Kidney (tissue), 14 donors: Measurements from ENCODE around the gene KIAA2012. TPM values are rescaled to one million over a fixed set of nuclear protein-coding genes. Genes with fewer than 3 reads are reported as not detected.

ENCODE experiments used
- DNase-seq, 5 donors: peaks; one replicate each; pipeline ENCODE4 v3.0.0-alpha.2; 2013 to 2020
- FAIRE-seq: peaks from 2 replicates; lab custom pipeline; 2012; peaks lifted over from hg19 to GRCh38; lab: Jason Lieb, UNC
- H3K27ac ChIP-seq, 2 donors: one replicate each; pipeline ENCODE4 v1.7.0; 2013; ENCODE audit warnings: low read depth in 2 of 2, low read length in 2 of 2, inconsistent platforms in 1 of 2
- H3K27me3 ChIP-seq: one replicate; pipeline ENCODE4 v1.7.1; 2013; ENCODE audit warnings: low read length, inconsistent platforms; ENCODE audit not compliant: control insufficient read depth, insufficient read depth
- H3K36me3 ChIP-seq, 3 donors: one replicate each; pipeline versions ENCODE4 v1.7.0 to v1.7.1; 2013; ENCODE audit warnings: low read length in 3 of 3, control low read depth in 1 of 3, inconsistent platforms in 1 of 3; ENCODE audit not compliant: insufficient read depth in 3 of 3, control insufficient read depth in 2 of 3
- H3K4me1 ChIP-seq, 3 donors: one replicate each; pipeline versions ENCODE4 v1.7.0 to v1.7.1; 2013; ENCODE audit warnings: low read length in 3 of 3, inconsistent platforms in 1 of 3, low read depth in 1 of 3; ENCODE audit not compliant: control insufficient read depth in 2 of 3, insufficient read depth in 2 of 3
- H3K4me3 ChIP-seq, 3 donors: one replicate each; pipeline versions ENCODE4 v1.7.0 to v1.8.1; 2013; ENCODE audit warnings: low read length in 3 of 3, control low read depth in 1 of 3, inconsistent platforms in 1 of 3
- H3K9ac ChIP-seq, 3 donors: one replicate each; pipeline versions ENCODE4 v1.7.0 to v1.7.1; 2013; ENCODE audit warnings: low read length in 3 of 3, control low read depth in 1 of 3, inconsistent platforms in 1 of 3
- H3K9me3 ChIP-seq, 3 donors: one replicate each; pipeline versions ENCODE4 v1.7.0 to v1.7.1; 2013; ENCODE audit warnings: low read length in 3 of 3, control low read depth in 1 of 3, inconsistent platforms in 1 of 3; ENCODE audit not compliant: control insufficient read depth in 2 of 3, insufficient read depth in 1 of 3
- CTCF ChIP-seq: IDR thresholded peaks from 3 replicates; pipeline ENCODE4 v1.5.1; 2012; ENCODE audit warnings: mild to moderate bottlenecking, moderate library complexity, borderline replicate concordance; ENCODE audit not compliant: insufficient read depth; ENCODE audit errors: extremely low read depth
- intact Hi-C: fragments of 100-400 bp; cut with DNase I; formaldehyde crosslinking; loops from one replicate; pipeline ENCODE4 v1.11.1; 2022
- polyA plus RNA-seq: library from polyadenylated mRNA; stranded (reverse); fragments of 350-450 nt; fragmentation: Illumina TruSeq; extraction: RNeasy Lipid Tissue Mini Kit (QIAGEN cat#74804); gene quantifications from one replicate; pipeline ENCODE4 v1.2.3, GENCODE V29; 2014; ENCODE audit warnings: low read depth, low replicate concordance; ENCODE audit not compliant: insufficient read depth
- total RNA-seq: library from RNA; stranded (reverse); fragmentation: NEBNext Ultra II Directional; extraction: Animal tissue kit (Norgen Biotek cat#: 25700); gene quantifications from one replicate; pipeline ENCODE4 v1.2.1, GENCODE V29; 2021
- donor health status: control.
- donor health status: control.
- donor health status: control.
- donor health status: control.
- donor health status: control.
- donor health status: DM: yes; HTN: yes; CAD: no.
- donor health status: Normal renal cell carcinoma (clear cell type).

Gene KIAA2012
- total and polyA plus RNA-seq, 2 donors from 2014 or later = not detected

- no peaks in the 10 kb centered on the region for H3K9me3 ChIP-seq
- H3K36me3 ChIP-seq = no peaks in the 10 kb centered on the region
- no peaks in the 10 kb centered on the region for H3K27me3 ChIP-seq
- H3K9ac ChIP-seq = no peak overlapping the region
- no peak for DNase-seq
- TF ChIP-seq CTCF = no peak
- H3K4me1 ChIP-seq = no peaks in the 10 kb centered on the region
- no peak overlapping the region for H3K27ac ChIP-seq
- H3K4me3 ChIP-seq = no peak overlapping the region
- intact Hi-C loops = no loop called here
- FAIRE-seq = no peak
Observed at GRCh38 chr2:202165208-202165607, 92.2 kb downstream of the KIAA2012 start.

GRCh38 chr2:202165945-202166344, 92.9 kb downstream of the KIAA2012 start:
- H3K9me3 ChIP-seq = no peaks in the 10 kb centered on the region
- H3K27ac ChIP-seq = no peak overlapping the region
- no peaks in the 10 kb centered on the region for H3K36me3 ChIP-seq
- no peaks in the 10 kb centered on the region for H3K4me1 ChIP-seq
- no peak overlapping the region for H3K9ac ChIP-seq
- H3K4me3 ChIP-seq = no peak overlapping the region
- FAIRE-seq = no peak
- H3K27me3 ChIP-seq = peaks cover 4% of the 10 kb centered on the region
- intact Hi-C loops = no loop called here
- peak in 1 of 5 donors; percentile 50 for DNase-seq
- no peak for TF ChIP-seq CTCF

- TF ChIP-seq CTCF = no peak
- no peaks in the 10 kb centered on the region for H3K9me3 ChIP-seq
- no peak overlapping the region for H3K9ac ChIP-seq
- intact Hi-C loops = no loop called here
- no peak for DNase-seq
- no peak overlapping the region for H3K4me3 ChIP-seq
- H3K27me3 ChIP-seq = peaks cover 4% of the 10 kb centered on the region
- no peak overlapping the region for H3K27ac ChIP-seq
- FAIRE-seq = no peak
- H3K4me1 ChIP-seq = peaks cover 0 to 3% (median 0%) of the 10 kb centered on the region in 3 donors
- H3K36me3 ChIP-seq = no peaks in the 10 kb centered on the region
Observed at GRCh38 chr2:202169131-202169530, 96.1 kb downstream of the KIAA2012 start.

- intact Hi-C loops = no loop called here
- no peaks in the 10 kb centered on the region for H3K9me3 ChIP-seq
- H3K27ac ChIP-seq = no peak overlapping the region
- peaks cover 4% of the 10 kb centered on the region for H3K27me3 ChIP-seq
- no peak for FAIRE-seq
- DNase-seq = peak in 1 of 5 donors; percentile 50
- H3K36me3 ChIP-seq = no peaks in the 10 kb centered on the region
- H3K9ac ChIP-seq = no peak overlapping the region
- no peak overlapping the region for H3K4me3 ChIP-seq
- H3K4me1 ChIP-seq = peaks cover 0 to 3% (median 0%) of the 10 kb centered on the region in 3 donors
- no peak for TF ChIP-seq CTCF
Observed at GRCh38 chr2:202169832-202170424, 96.9 kb downstream of the KIAA2012 start.
